IMR-90 (cell line): ENCODE results near the gene C3orf52. TPM values are rescaled to one million over a fixed set of nuclear protein-coding genes. Genes with fewer than 3 reads are reported as not detected.

Source experiments
- ATAC-seq: fragments of 200-7000 bp; cut with Tn5 transposase; 2 replicates; pipeline ENCODE4 v1.9.1; 2020; ENCODE audit warnings: low read depth, mild to moderate bottlenecking, moderate library complexity
- BruUV-seq: library from RNA; stranded (reverse); fragments of 400-500 nt; replicated peaks from 2 replicates; lab custom pipeline; 2021; lab: Mats Ljungman, UMichigan
- CTCF ChIA-PET: fragments of 300-600 bp; formaldehyde crosslinking; extraction: SDS; loops from one replicate; lab custom pipeline; 2021; ENCODE audit warnings: antibody characterized with exemption; lab: Yijun Ruan, JAX
- POLR2A ChIA-PET: fragments of 300-600 bp; sonication (Branson Sonifier 250); formaldehyde crosslinking; loops from one replicate; lab custom pipeline; 2022; ENCODE audit warnings: antibody characterized with exemption; ENCODE audit not compliant: unreplicated experiment; lab: Charles Lee
- DNase-seq: peaks from one replicate; pipeline ENCODE4 v3.0.0; 2013
- H2AFZ ChIP-seq: replicated peaks from 2 replicates; pipeline ENCODE3; 2013; ENCODE audit warnings: low read length, mild to moderate bottlenecking; ENCODE audit not compliant: poor library complexity
- H2AK5ac ChIP-seq: 2 replicates; pipeline ENCODE4 v1.6.1; 2013; ENCODE audit warnings: low read depth, low read length, inconsistent platforms
- H2AK9ac ChIP-seq: replicated peaks from 2 replicates; pipeline ENCODE3; 2013; ENCODE audit warnings: mild to moderate bottlenecking, low read depth, low read length, moderate library complexity; ENCODE audit not compliant: poor library complexity
- H2BK120ac ChIP-seq: 2 replicates; pipeline ENCODE4 v1.6.1; 2013; ENCODE audit warnings: low read depth, low read length, inconsistent platforms
- H2BK15ac ChIP-seq: 3 replicates; pipeline ENCODE4 v1.6.1; 2013; ENCODE audit warnings: low read depth, low read length, inconsistent platforms
- H2BK20ac ChIP-seq: 2 replicates; pipeline ENCODE4 v1.6.1; 2013; ENCODE audit warnings: low read depth, mild to moderate bottlenecking, inconsistent platforms, low read length, moderate library complexity
- H2BK5ac ChIP-seq: 2 replicates; pipeline ENCODE4 v1.6.1; 2013; ENCODE audit warnings: mild to moderate bottlenecking, low read depth, low read length, inconsistent platforms; ENCODE audit not compliant: poor library complexity, severe bottlenecking
- H3K14ac ChIP-seq: replicated peaks from 2 replicates; pipeline ENCODE4 v1.6.1; 2013; ENCODE audit warnings: low read depth, low read length, inconsistent platforms
- H3K18ac ChIP-seq: 2 replicates; pipeline ENCODE4 v1.6.1; 2013; ENCODE audit warnings: low read depth, low read length, control low read depth
- H3K23ac ChIP-seq: 2 replicates; pipeline ENCODE4 v1.6.1; 2013; ENCODE audit warnings: low read depth, low read length, inconsistent platforms
- H3K27ac ChIP-seq: 2 replicates; pipeline ENCODE4 v1.5.1; 2013; ENCODE audit warnings: mild to moderate bottlenecking, control low read depth, low read length; ENCODE audit not compliant: insufficient read depth
- H3K27me3 ChIP-seq: 2 replicates; pipeline ENCODE4 v1.6.1; 2013; ENCODE audit warnings: low read length; ENCODE audit not compliant: control insufficient read depth, insufficient read depth
- H3K36me3 ChIP-seq: 2 replicates; pipeline ENCODE4 v1.6.1; 2013; ENCODE audit warnings: low read length, mixed read lengths; ENCODE audit not compliant: control insufficient read depth, insufficient read depth
- H3K4ac ChIP-seq: 2 replicates; pipeline ENCODE4 v1.6.1; 2013; ENCODE audit warnings: low read depth, low read length, inconsistent platforms
- H3K4me1 ChIP-seq: 2 replicates; pipeline ENCODE4 v1.6.1; 2013; ENCODE audit warnings: low read length, mixed read lengths; ENCODE audit not compliant: control insufficient read depth, insufficient read depth
- H3K4me2 ChIP-seq: 2 replicates; pipeline ENCODE4 v1.6.1; 2013; ENCODE audit warnings: low read depth, mild to moderate bottlenecking, control low read depth, low read length, moderate library complexity
- H3K4me3 ChIP-seq: 2 replicates; pipeline ENCODE4 v1.5.1; 2013; ENCODE audit warnings: low read depth, mild to moderate bottlenecking, control low read depth, low read length, moderate library complexity; ENCODE audit not compliant: insufficient read depth
- H3K56ac ChIP-seq: 2 replicates; pipeline ENCODE4 v1.6.1; 2013; ENCODE audit warnings: low read length, inconsistent platforms; ENCODE audit not compliant: insufficient read depth; ENCODE audit errors: extremely low read depth
- H3K79me1 ChIP-seq, 2 experiments: 2 replicates each; pipeline ENCODE4 v1.6.1; 2013; ENCODE audit warnings: low read length in 2 of 2, inconsistent platforms in 1 of 2, low read depth in 1 of 2
- H3K9ac ChIP-seq: 2 replicates; pipeline ENCODE4 v1.6.1; 2013; ENCODE audit warnings: low read depth, low read length, control low read depth
- H3K9me1 ChIP-seq: 2 replicates; pipeline ENCODE4 v1.6.1; 2013; ENCODE audit warnings: low read length, inconsistent platforms; ENCODE audit not compliant: insufficient read depth
- H3K9me3 ChIP-seq: 2 replicates; pipeline ENCODE4 v1.6.1; 2013; ENCODE audit warnings: low read length; ENCODE audit not compliant: control insufficient read depth, insufficient read depth
- H4K20me1 ChIP-seq: 2 replicates; pipeline ENCODE4 v1.6.1; 2013; ENCODE audit warnings: low read length, inconsistent platforms; ENCODE audit not compliant: insufficient read depth
- H4K5ac ChIP-seq: 2 replicates; pipeline ENCODE4 v1.6.1; 2013; ENCODE audit warnings: mild to moderate bottlenecking, low read depth, low read length, control low read depth
- H4K8ac ChIP-seq, 2 experiments: 2 replicates each; pipeline ENCODE4 v1.6.1; 2013; ENCODE audit warnings: low read depth in 2 of 2, low read length in 2 of 2, control low read depth in 1 of 2, inconsistent platforms in 1 of 2
- H4K91ac ChIP-seq: 2 replicates; pipeline ENCODE4 v1.6.1; 2013; ENCODE audit warnings: low read depth, low read length, inconsistent platforms; ENCODE audit not compliant: insufficient read depth
- NFE2L2 ChIP-seq: fragments of 150-350 bp; IDR thresholded peaks from 2 replicates; pipeline ENCODE4 v1.6.1; 2016; ENCODE audit warnings: low read depth, mild to moderate bottlenecking, low read length
- POLR2A ChIP-seq: IDR thresholded peaks from 2 replicates; pipeline ENCODE4 v1.6.1; 2012; ENCODE audit warnings: mild to moderate bottlenecking, low read depth, low read length
- RAD21 ChIP-seq: IDR thresholded peaks from 2 replicates; pipeline ENCODE4 v1.6.1; 2012; ENCODE audit warnings: low read length, improper control_type of control experiment
- SMC3 ChIP-seq: fragments of 150-350 bp; IDR thresholded peaks from 2 replicates; pipeline ENCODE4 v1.6.1; 2016; ENCODE audit warnings: low read depth, mild to moderate bottlenecking, antibody characterized with exemption, low read length, moderate library complexity
- WGBS, 2 experiments: methylation state at CpG; one replicate each; pipeline versions ENCODE4 v1.1.5 to v1.1.7; 2013; ENCODE audit warnings: missing lambda C conversion rate in 2 of 2; ENCODE audit not compliant: insufficient read length in 1 of 2; ENCODE audit errors: extremely low coverage in 2 of 2; 5-methylcytosine and 5-hydroxymethylcytosine counted together
- dilution Hi-C: fragments of 300-500 bp; cut with HindIII; formaldehyde crosslinking; loops from one replicate; pipeline ENCODE4 v1.14.3; 2018; ENCODE audit warnings: low sequenced_read_pairs; ENCODE audit not compliant: unreplicated experiment
- in situ Hi-C: fragments of 300-500 bp; cut with MboI; formaldehyde crosslinking; loops from 3 replicates; pipeline ENCODE4 v1.14.3; 2019; ENCODE audit warnings: low sequenced_read_pairs, inconsistent platforms, mixed read lengths
- intact Hi-C: fragments of 100-400 bp; cut with micrococcal nuclease; formaldehyde crosslinking; loops from 2 replicates; pipeline ENCODE4 v1.10.0; 2022
- polyA plus RNA-seq, 3 experiments: library from polyadenylated mRNA; depleted of rRNA; stranded (reverse); fragments of >200 nt; gene quantifications; 2 replicates each; pipeline ENCODE4 v1.2.3, GENCODE V29; 2012; ENCODE audit warnings: low replicate concordance in 1 of 3
- total RNA-seq: library from RNA; depleted of rRNA; stranded (reverse); fragments of >200 nt; gene quantifications from 2 replicates; pipeline ENCODE4 v1.2.3, GENCODE V29; 2012
- TF ChIP-seq, protein P1 (sequence below): conservative IDR thresholded peaks from 2 replicates; pipeline ENCODE4 v1.5.1; 2012; ENCODE audit warnings: mild to moderate bottlenecking, low read depth, low read length, improper control_type of control experiment

The C3orf52 gene
- total and polyA plus RNA-seq, 2 of the 4 experiments (the other 2 are of a cell fraction): 7.5 to 12.5 TPM

DNA sequence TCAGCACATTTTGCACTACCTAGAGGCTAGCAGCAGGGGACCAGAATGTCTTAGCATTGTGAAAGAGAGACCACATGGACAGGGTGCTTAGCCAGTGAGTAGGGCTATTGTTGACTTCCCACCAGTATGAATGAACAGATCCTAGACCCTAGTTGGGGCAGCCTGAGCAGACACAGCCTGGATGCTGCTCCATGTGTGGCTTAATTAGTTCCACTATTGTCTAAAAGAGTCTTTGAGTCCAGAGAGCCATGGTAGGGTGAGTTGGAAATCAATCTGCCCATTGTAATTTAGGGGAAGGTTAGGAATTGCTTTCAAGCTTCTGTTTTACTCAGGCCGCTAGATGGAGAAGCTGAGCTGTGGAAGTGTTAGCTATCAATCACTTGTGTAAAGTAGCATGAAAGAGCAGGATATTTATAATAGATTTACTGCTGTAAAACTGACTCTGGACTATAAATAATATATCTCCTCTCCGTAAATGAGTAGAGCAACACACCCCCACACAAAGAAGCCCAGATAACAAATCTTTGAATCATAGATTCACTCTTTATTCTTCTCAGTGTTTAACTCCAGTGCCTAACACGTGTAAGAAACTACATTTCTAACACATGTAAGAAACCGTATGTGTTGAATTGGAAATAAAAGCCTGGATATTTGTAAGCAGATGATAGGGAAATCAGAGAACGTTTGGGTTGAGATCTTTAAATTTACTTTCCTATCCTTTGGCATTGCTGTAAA, 50.9 kb downstream of the C3orf52 start:
- H3K9me1 ChIP-seq: no peaks in the 10 kb centered on the region
- no CpG with 5 or more reads among the region's 5 CpGs for WGBS, 2 experiments
- H4K8ac ChIP-seq: no peak overlapping the region
- no peak overlapping the region for H3K9ac ChIP-seq
- no peaks in the 10 kb centered on the region for H3K4me1 ChIP-seq
- intact Hi-C loops: loop anchor here (1.0 to 5.0 kb wide), 2 partner anchors 155 to 382 kb away; partner anchors contain the start of gene SLC9C1
- no peaks in the 10 kb centered on the region for H3K9me3 ChIP-seq
- H3K27ac ChIP-seq: no peak overlapping the region
- TF ChIP-seq SMC3 (peak; percentile 24), NFE2L2 (no peak), RAD21 (peak; percentile 52), POLR2A (no peak)
- TF ChIP-seq, protein P1, sequence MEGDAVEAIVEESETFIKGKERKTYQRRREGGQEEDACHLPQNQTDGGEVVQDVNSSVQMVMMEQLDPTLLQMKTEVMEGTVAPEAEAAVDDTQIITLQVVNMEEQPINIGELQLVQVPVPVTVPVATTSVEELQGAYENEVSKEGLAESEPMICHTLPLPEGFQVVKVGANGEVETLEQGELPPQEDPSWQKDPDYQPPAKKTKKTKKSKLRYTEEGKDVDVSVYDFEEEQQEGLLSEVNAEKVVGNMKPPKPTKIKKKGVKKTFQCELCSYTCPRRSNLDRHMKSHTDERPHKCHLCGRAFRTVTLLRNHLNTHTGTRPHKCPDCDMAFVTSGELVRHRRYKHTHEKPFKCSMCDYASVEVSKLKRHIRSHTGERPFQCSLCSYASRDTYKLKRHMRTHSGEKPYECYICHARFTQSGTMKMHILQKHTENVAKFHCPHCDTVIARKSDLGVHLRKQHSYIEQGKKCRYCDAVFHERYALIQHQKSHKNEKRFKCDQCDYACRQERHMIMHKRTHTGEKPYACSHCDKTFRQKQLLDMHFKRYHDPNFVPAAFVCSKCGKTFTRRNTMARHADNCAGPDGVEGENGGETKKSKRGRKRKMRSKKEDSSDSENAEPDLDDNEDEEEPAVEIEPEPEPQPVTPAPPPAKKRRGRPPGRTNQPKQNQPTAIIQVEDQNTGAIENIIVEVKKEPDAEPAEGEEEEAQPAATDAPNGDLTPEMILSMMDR: peak; percentile 53
- no peak overlapping the region for H2BK120ac ChIP-seq
- no peak overlapping the region for H3K18ac ChIP-seq
- no peak overlapping the region for H2BK15ac ChIP-seq
- DNase-seq: peak; percentile 34
- no peak overlapping the region for H3K56ac ChIP-seq
- no peaks in the 10 kb centered on the region for H4K20me1 ChIP-seq
- no peaks in the 10 kb centered on the region for H3K36me3 ChIP-seq
- H2BK5ac ChIP-seq: no peak overlapping the region
- no peak overlapping the region for H2BK20ac ChIP-seq
- in situ Hi-C loops: loop anchor here (25.0 kb wide), 1 partner anchor 375 kb away; no protein-coding TSS in a partner anchor
- no peaks in the 10 kb centered on the region for H3K27me3 ChIP-seq
- H3K79me1 ChIP-seq: no peaks in the 10 kb centered on the region
- H2AK5ac ChIP-seq: no peak overlapping the region
- H4K91ac ChIP-seq: no peak overlapping the region
- dilution Hi-C loops: no loop called here
- no peak overlapping the region for H3K23ac ChIP-seq
- no peak overlapping the region for H3K4me2 ChIP-seq
- BruUV-seq: no TSS peak
- H3K4me3 ChIP-seq: no peak overlapping the region
- ATAC-seq: peak; percentile 74
- no peak overlapping the region for H3K4ac ChIP-seq
- no peak overlapping the region for H2AFZ ChIP-seq
- CTCF ChIA-PET: interaction anchor here (0.9 to 2.0 kb wide), 4 partner anchors 9 to 157 kb away, joined by 3 to 7 read pairs (median 3); partner anchors contain the start of gene SLC9C1
- no peak overlapping the region for H2AK9ac ChIP-seq
- POLR2A ChIA-PET: no interaction called here
- no peak overlapping the region for H3K14ac ChIP-seq
- no peak overlapping the region for H4K5ac ChIP-seq
